ENCODE results near the gene KATNAL1.

The KATNAL1 gene

DNA sequence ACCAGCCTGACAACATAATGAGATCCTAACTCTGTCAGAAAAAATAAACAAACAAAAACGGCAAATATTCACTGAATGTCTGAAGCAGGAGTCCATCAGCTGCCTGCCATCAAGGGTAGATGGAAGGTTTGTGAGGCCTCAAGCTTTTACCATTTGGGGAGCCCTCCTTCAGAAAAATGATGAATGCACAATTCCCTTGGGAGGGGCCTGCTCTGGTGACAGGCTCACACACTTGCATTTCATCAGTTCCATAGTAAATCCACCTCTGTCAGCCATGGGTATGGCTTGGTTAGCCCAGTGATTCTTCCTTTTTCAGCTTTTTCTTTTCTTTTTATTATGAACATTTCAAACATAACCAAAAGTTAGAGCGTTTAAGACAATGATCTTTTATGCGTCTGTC is 26.3 kb upstream of the KATNAL1 start:
- DNase-seq (ENCODE audit: low read depth in 2 of 3, low spot score in 1 of 3): no peak

DNA sequence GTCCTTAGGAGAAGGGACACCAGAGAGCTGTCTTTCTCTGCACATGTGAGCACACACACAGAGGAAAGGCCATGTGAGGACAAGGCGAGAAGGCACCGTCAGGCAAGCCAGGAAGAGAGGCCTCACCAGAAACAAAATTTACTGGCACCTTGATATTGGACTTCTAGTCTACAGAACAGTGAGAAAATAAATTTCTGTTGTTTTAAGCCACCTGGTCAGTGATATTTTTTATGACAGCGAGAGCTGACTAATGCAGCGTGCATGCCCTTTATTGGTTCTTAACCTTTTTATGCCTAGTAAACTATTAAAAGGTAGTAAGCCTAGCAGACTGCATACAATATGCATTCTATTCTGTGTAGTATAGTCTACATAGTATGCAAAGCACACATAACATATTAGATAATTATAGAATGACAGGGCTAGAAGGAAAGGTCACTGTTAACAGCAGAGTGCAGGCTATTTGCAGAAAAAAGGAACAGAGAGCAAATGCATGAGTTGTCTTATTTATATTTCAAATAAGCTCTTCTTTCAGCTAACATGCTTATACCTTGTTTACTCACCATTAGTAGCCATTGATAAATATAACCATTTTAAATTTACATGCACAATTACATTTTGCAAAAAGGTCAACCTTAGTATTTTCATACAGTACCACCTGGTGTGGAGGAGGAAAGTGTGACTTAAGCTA is 25.2 kb upstream of the KATNAL1 start:
- no peak for DNase-seq (ENCODE audit: low read depth in 2 of 3, low spot score in 1 of 3)

GRCh38 chr13:30331331-30331771 is 24.0 kb upstream of the KATNAL1 start:
- DNase-seq (ENCODE audit: low read depth in 2 of 3, low spot score in 1 of 3): no peak

DNA sequence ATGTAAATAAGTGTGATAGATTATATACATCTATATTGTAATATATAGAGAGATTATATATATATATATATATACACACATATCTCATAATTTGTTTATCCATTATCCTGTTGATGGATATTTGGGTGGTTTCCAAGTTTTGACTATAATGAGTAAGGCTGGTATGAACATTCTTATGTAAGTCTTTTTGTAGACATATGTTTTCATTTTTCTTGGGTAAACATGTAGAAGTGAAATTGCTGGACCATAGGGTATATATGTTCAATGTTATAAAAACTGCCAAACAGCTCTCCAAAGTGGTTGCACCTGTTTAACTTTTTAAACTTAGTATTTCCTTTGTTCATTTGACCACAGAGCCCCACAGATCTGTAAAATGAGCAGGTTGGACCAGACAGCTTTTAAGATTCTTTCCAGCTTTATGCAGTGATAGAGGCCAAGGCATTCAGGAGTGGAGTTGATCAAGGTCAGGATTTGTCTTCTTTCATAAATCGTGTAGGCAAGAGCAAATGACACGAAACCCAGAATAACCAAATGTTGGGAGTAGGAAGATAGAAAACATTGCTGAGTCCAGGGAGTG is 21.7 kb upstream of the KATNAL1 start:
- DNase-seq (ENCODE audit: low read depth in 2 of 3, low spot score in 1 of 3): no peak

DNA sequence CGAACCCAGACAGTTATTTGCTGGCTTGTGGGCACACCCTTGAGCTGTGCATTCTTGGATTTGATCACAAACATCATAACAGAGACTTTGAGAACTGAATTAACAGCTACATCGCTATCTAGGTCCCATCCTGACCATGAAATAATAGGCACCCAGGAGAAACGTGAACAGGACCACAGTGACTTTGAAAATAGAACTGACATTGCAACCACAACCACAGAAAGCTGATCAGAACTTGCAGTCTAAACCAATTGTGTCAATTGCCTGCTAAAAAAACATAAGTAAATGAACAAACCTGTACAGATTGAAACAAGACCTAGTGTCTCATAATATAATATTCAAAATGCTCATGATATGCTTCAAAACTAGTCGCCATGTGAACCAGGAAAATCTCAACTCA is 18.3 kb upstream of the KATNAL1 start:
- no peak for DNase-seq (ENCODE audit: low read depth in 2 of 3, low spot score in 1 of 3)

DNA sequence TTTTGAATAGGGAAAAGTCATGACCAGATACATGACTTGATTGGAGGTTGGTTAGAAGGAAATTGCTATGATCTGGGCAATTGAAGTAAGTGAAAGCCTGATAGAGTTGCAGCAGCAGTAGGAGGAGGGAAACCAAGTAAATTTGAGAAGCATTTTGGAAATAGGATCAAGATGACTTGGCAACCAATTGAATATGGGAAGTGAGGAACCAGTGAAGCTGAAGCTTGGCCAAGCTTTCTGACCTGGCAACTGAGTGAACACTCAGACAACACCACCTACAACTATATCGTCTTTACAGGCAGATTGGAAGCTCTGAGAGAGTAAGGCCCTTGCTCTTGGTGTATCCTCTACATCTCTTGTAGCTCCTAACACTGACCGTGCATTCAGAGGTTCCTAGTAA is 16.2 kb upstream of the KATNAL1 start:
- no peak for DNase-seq (ENCODE audit: low read depth in 2 of 3, low spot score in 1 of 3)

GRCh38 chr13:30322428-30322827 is 15.1 kb upstream of the KATNAL1 start:
- no peak for DNase-seq (ENCODE audit: low read depth in 2 of 3, low spot score in 1 of 3)

DNA sequence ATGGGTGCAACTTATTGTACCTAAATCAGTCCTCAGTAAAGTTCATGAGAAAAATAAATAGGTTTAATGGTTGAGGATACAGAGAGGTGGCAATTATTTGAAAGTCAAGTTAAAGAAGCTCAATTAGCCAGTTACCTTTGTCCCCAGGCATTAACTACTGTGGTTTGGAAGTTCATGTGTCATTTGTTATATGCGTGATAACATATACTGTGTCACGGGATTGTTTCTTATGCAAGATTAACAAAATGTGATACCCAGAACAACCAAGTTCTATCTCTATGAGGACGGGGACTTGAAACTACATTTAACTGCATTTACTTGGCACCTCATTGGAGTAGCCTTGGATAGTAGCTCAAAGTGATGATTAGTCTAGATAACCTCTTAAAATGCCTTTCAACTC is 13.9 kb upstream of the KATNAL1 start:
- no peak for DNase-seq (ENCODE audit: low read depth in 2 of 3, low spot score in 1 of 3)

- no peak for DNase-seq (ENCODE audit: low read depth in 2 of 3, low spot score in 1 of 3)
Measured at GRCh38 chr13:30319655-30320054, 12.3 kb upstream of the KATNAL1 start.

- DNase-seq (ENCODE audit: low read depth in 2 of 3, low spot score in 1 of 3): no peak
Measured at GRCh38 chr13:30319130-30319529, 11.8 kb upstream of the KATNAL1 start.

DNA sequence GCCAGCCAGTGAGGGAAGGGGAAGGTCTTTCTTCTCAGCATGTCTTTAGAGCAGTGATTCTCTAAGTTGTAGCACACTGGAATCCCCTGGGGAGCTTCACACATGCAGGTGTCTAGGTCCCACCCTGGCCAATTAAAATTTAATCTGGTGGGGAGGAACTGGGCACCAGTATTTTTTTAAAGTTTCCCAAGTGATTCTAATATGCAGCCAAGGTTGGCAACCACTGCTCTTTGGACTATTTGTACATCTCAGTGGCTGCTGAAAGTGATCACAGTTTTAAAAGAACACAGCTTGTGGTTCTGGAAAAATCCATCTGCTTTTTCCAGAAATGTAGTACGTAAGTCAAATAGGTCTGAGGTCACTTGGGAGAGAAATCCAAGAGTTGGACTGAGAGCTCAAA is 10.7 kb upstream of the KATNAL1 start:
- no peak for DNase-seq (ENCODE audit: low read depth in 2 of 3, low spot score in 1 of 3)

DNA sequence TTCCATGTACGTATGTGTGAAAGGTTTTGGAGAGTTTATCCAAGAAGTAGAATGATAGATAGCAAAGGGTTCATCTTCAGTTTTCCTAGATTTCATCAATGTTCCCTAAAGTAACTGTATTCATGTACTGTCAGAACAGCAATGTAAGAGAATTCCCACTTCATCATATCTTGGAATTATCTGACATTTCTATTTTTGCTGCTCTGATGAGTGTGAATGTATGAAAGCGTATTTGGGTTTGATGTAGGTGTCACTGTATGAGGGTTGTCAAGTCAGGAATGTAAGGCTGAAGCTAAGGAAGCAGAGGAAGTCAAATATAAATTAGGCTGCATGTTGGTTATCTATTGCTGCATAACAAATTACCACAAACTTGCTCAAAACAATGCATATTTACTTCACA is 7.2 kb upstream of the KATNAL1 start:
- no peak for DNase-seq (ENCODE audit: low read depth in 2 of 3, low spot score in 1 of 3)

GRCh38 chr13:30314069-30314468 is 6.7 kb upstream of the KATNAL1 start:
- no peak for DNase-seq (ENCODE audit: low read depth in 2 of 3, low spot score in 1 of 3)

DNA sequence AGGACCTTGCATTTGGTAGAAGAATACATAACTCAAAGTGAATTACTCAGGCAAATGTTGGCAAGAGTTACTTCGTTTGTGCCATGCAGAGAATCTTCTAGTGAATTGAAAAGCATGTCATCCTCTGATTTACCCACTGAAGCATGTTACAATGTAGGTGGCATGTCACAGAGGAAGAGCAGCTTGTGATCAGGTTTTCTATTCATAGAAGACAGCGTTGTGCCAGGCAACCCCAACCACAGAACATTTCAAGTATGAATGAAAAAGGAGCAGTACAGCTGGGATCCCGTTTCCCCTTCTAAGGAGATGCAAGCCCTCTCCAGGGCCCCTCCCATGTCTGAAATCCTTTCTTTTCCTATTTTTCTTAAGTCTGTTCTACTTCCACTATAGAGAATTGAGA is 6.0 kb upstream of the KATNAL1 start:
- DNase-seq (ENCODE audit: low read depth in 2 of 3, low spot score in 1 of 3): no peak

GRCh38 chr13:30312904-30313303 is 5.6 kb upstream of the KATNAL1 start:
- DNase-seq (ENCODE audit: low read depth in 2 of 3, low spot score in 1 of 3): no peak

DNA sequence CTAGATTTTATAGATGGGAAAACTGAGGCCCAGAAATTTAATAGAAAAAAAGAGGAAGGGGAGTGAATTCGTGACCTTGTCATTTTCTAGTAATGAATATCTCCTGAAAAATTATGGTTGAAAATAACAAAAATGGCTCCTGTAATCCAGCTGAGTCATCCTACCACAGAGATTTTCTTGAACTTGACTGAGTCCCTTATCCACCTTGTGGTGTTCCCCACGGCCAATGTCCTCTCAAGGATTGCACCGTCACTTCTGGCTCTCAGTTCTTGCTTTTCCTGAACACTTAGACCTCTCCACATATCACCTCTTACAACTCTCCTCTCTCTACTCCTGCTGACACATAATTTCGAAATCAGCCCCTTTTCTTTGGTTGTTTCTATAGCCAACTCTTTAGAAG is 1.2 kb upstream of the KATNAL1 start:
- peak in 1 of 3 donors; percentile 9 for DNase-seq (ENCODE audit: low read depth in 2 of 3, low spot score in 1 of 3)

DNA sequence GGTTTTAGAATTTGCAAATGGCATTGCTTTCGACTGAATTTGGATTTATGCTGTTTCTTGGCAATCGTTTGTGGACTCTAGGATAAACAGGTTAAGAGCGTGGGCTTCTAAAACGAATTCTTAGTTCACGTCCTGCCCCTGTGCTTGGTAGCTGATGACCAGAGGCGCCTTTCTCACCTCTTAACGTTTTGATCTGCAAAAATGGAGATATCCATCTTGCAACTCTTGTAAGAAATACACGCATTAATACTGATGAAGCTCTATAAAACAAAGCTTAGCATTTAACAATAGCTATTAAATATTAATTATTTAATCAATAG is 580 bp upstream of the KATNAL1 start:
- DNase-seq (ENCODE audit: low read depth in 2 of 3, low spot score in 1 of 3): no peak

DNA sequence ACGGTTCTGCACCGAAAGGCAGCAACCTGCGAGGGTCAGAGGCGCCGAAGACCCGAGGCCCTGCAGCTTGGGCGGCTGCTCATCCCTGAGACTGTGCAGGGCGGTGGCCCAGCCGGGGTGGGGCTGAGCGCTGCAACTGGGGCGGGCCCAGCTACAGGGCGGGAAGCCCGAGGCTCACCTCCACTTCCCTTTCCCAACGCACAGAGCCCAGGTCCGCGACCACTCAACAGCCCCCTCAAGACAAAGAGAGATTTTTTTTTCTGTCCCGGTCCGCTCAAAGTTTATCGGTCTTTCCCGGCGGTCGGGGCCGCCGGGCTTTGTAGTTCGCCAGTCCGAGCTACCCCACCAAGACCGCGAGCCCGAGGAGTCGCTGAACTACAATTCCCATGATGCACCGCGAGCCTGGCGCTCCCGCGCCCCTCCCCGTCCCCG is 573 bp downstream of the KATNAL1 start:
- DNase-seq (ENCODE audit: low read depth in 2 of 3, low spot score in 1 of 3): peak; percentile 86 to 92 (median 87)

DNA sequence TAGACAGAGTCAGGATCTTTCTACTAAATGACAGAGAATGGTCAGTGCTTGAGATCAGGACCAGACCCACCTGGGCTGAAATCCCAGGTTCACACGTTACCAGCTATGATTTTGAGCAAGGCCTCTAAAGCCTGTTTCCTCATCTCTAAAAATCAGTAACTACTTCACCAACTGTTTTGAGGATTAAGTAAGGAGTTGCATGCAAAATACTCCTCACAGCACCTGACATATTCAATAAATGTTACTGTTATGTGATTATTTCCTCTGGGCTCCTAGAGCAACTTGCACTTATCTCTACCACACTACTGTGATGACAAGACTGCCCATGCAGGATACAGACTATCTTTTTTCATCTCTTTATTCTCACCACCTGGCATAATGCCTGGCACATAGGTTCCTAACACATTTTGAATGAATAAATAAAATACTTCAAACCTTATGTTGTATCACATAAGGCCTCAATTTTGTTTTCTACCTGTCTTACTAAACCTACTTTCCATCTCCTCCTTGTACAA is 1.8 kb downstream of the KATNAL1 start:
- DNase-seq (ENCODE audit: low read depth in 2 of 3, low spot score in 1 of 3): no peak

GRCh38 chr13:30303269-30303668 is 4.1 kb downstream of the KATNAL1 start:
- no peak for DNase-seq (ENCODE audit: low read depth in 2 of 3, low spot score in 1 of 3)

DNA sequence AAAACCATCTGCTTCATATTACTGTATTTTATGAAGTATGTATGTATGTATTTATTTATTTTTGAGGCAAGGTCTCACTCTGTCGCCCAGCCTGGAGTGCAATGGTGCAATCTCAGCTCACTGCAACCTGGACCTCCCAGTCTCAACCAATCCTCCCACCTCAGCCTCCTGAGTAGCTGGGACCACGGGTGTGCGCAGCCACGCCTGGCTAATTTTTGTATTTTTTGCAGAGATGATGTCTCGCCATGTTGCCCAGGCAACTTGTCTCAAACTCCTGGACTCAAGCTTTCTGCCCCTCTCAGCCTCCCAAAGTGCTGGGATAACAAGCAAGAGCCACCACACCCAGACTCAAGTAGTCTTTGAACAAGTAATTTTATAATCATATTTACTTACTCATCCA is 5.5 kb downstream of the KATNAL1 start:
- no peak for DNase-seq (ENCODE audit: low read depth in 2 of 3, low spot score in 1 of 3)

DNA sequence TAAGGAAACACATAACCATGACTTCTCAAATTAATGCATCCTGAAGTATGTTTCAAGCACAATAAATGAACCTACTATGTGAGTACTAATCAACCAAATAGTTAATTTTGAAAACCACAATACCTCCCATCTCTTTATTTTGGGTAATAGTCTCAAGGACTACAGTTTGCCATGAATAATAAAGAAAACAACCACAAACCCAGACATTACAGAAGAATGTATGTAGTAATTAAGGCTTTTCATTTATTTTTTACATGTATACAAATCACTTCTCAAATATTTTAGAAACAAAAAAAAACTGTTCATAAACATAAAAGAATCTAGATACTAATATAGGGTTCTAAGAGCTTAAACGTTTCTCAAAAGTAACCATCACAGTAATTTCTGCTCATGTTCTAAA is 6.8 kb downstream of the KATNAL1 start:
- no peak for DNase-seq (ENCODE audit: low read depth in 2 of 3, low spot score in 1 of 3)

GRCh38 chr13:30299786-30300185 is 7.6 kb downstream of the KATNAL1 start:
- no peak for DNase-seq (ENCODE audit: low read depth in 2 of 3, low spot score in 1 of 3)

All from stimulated activated CD4-positive, alpha-beta T cell treated with anti-CD3 and anti-CD28 coated beads, Interleukin-12 subunit alpha, Interleukin-12 subunit beta, amount 100 ng/mL, for 48 hours (primary cell).